K562 (cell line): ENCODE results near the gene PTPN5. TPM values are rescaled to one million over a fixed set of nuclear protein-coding genes. Genes with fewer than 3 reads are reported as not detected.

ENCODE experiments used
- ATAC-seq: fragments of 200-7000 bp; cut with Tn5 transposase; 3 replicates; pipeline ENCODE4 v1.9.1; 2020; ENCODE audit warnings: moderate library complexity
- BruUV-seq: library from RNA; stranded (reverse); fragments of 400-500 nt; replicated peaks from 2 replicates; lab custom pipeline; 2021; lab: Mats Ljungman, UMichigan
- CTCF ChIA-PET: fragments of 300-600 bp; formaldehyde crosslinking; extraction: SDS; loops from one replicate; lab custom pipeline; 2021; ENCODE audit warnings: low intra/inter-chr PET ratio; lab: Yijun Ruan, JAX
- POLR2A ChIA-PET: fragments of 300-600, 350-650 bp; sonication (Branson Sonifier 250); formaldehyde crosslinking; extraction: SDS; loops from one replicate; lab custom pipeline; 2021; ENCODE audit warnings: antibody characterized with exemption, inconsistent platforms; lab: Yijun Ruan, JAX
- DNase-seq, 4 experiments: peaks; one replicate each; pipeline versions ENCODE4 v3.0.0 to v3.0.0-alpha.2; 2011 to 2018; ENCODE audit warnings: low spot score in 3 of 4, mixed read lengths in 3 of 4; ENCODE audit errors: extremely low read depth in 1 of 4
- FAIRE-seq: peaks from 2 replicates; lab custom pipeline; 2011; peaks lifted over from hg19 to GRCh38; lab: Jason Lieb, UNC
- H2AFZ ChIP-seq: 2 replicates; pipeline ENCODE4 v1.6.0; 2011; ENCODE audit warnings: low read depth, low read length, control low read depth, inconsistent platforms
- H3K27ac ChIP-seq: fragments of 200-600 bp; 3 replicates; pipeline ENCODE4 v1.8.0; 2011; ENCODE audit warnings: low read depth, mild to moderate bottlenecking, control low read depth, inconsistent platforms, low read length, moderate library complexity, mixed read lengths; ENCODE audit errors: extremely low read depth
- H3K27me3 ChIP-seq, 2 experiments: fragments of 300-600 bp in 1 of 2; 2 replicates in 1 of 2; 3 replicates in 1 of 2; pipeline versions ENCODE4 v1.6.0 to v1.8.0; 2011; ENCODE audit warnings: inconsistent platforms in 2 of 2, low read length in 2 of 2, mild to moderate bottlenecking in 1 of 2, mixed read lengths in 1 of 2, moderate library complexity in 1 of 2; ENCODE audit not compliant: control insufficient read depth in 2 of 2, insufficient read depth in 2 of 2
- H3K36me3 ChIP-seq: fragments of 300-600 bp; 3 replicates; pipeline ENCODE4 v1.8.0; 2011; ENCODE audit warnings: mild to moderate bottlenecking, low read length, inconsistent platforms; ENCODE audit not compliant: control insufficient read depth, insufficient read depth
- H3K4me1 ChIP-seq, 2 experiments: fragments of 200-600 bp in 1 of 2; replicated peaks in 1 of 2; 2 replicates in 1 of 2; 3 replicates in 1 of 2; pipeline versions ENCODE4 v1.5.1 to v1.8.0; 2011; ENCODE audit warnings: inconsistent platforms in 2 of 2, low read length in 2 of 2, mild to moderate bottlenecking in 1 of 2, mixed read lengths in 1 of 2, moderate library complexity in 1 of 2; ENCODE audit not compliant: control insufficient read depth in 2 of 2, insufficient read depth in 2 of 2
- H3K4me2 ChIP-seq: 2 replicates; pipeline ENCODE4 v1.6.1; 2011; ENCODE audit warnings: low read length, control low read depth, inconsistent platforms, mixed read lengths; ENCODE audit not compliant: insufficient read depth
- H3K4me3 ChIP-seq: fragments of 200-600 bp; sonication (generic), shearing (Covaris generic); 2 replicates; pipeline ENCODE4 v1.5.1; 2016; ENCODE audit warnings: control low read depth, inconsistent platforms
- H3K79me2 ChIP-seq: fragments of 200-600 bp; 3 replicates; pipeline ENCODE4 v1.8.0; 2011; ENCODE audit warnings: low read length, inconsistent platforms; ENCODE audit not compliant: control insufficient read depth, insufficient read depth
- H3K9ac ChIP-seq, 2 experiments: 2 replicates each; pipeline versions ENCODE4 v1.6.0 to v1.6.1; 2011; ENCODE audit warnings: low read depth in 2 of 2, low read length in 2 of 2, control low read depth in 1 of 2, inconsistent platforms in 1 of 2, mild to moderate bottlenecking in 1 of 2, mixed read lengths in 1 of 2; ENCODE audit not compliant: insufficient read depth in 1 of 2
- H3K9me1 ChIP-seq: one replicate; pipeline ENCODE4 v1.6.0; 2011; ENCODE audit warnings: inconsistent platforms, mild to moderate bottlenecking, low read length, moderate library complexity; ENCODE audit not compliant: control insufficient read depth, insufficient read depth
- H3K9me3 ChIP-seq: replicated peaks from 2 replicates; pipeline ENCODE4 v1.5.1; 2011; ENCODE audit warnings: low read depth, low read length, inconsistent platforms; ENCODE audit not compliant: control insufficient read depth, insufficient read depth
- H4K20me1 ChIP-seq: replicated peaks from 2 replicates; pipeline ENCODE4 v1.6.1; 2011; ENCODE audit warnings: low read length, inconsistent platforms, mixed read lengths; ENCODE audit not compliant: control insufficient read depth, insufficient read depth
- JUN ChIP-seq, 2 experiments: sonication (generic) in 1 of 2; formaldehyde crosslinking in 1 of 2; IDR thresholded peaks; 2 replicates each; pipeline versions ENCODE4 v1.6.1 to v1.8.0; 2012 to 2022; ENCODE audit warnings: borderline replicate concordance in 2 of 2, mild to moderate bottlenecking in 2 of 2, improper control_type of control experiment in 1 of 2, low read depth in 1 of 2, low read length in 1 of 2, missing genetic modification reagents in 1 of 2
- MYC ChIP-seq, 2 experiments: fragments of 250-450 bp in 1 of 2; sonication (Bioruptor Pico) in 1 of 2; IDR thresholded peaks; 2 replicates each; pipeline versions ENCODE4 v1.5.1 to v1.6.1; 2012 to 2021; ENCODE audit warnings: low read depth in 2 of 2, borderline replicate concordance in 1 of 2, improper control_type of control experiment in 1 of 2, low read length in 1 of 2, mild to moderate bottlenecking in 1 of 2, moderate library complexity in 1 of 2
- TFAM ChIP-seq: fragments of 250-450 bp; sonication (Bioruptor Pico); conservative IDR thresholded peaks from 2 replicates; pipeline ENCODE4 v1.5.0; 2021; ENCODE audit warnings: mild to moderate bottlenecking, moderate library complexity
- WGBS: fragments of 100-300 bp; shearing (Covaris generic); methylation state at CpG from one replicate; pipeline ENCODE4 v1.1.6; 2016; ENCODE audit warnings: low coverage, mixed read lengths; ENCODE audit not compliant: insufficient coverage; ENCODE audit errors: missing lambda C conversion rate; 5-methylcytosine and 5-hydroxymethylcytosine counted together
- in situ Hi-C: fragments of 300-500 bp; cut with MboI; formaldehyde crosslinking; loops from 4 replicates; pipeline ENCODE4 v1.15.0; 2018; ENCODE audit warnings: inconsistent platforms, mixed read lengths
- intact Hi-C: fragments of 100-400 bp; cut with micrococcal nuclease; formaldehyde crosslinking; loops from 2 replicates; pipeline ENCODE4 v1.14.2; 2022
- polyA plus RNA-seq, 8 experiments: library from polyadenylated mRNA; depleted of rRNA in 4 of 8; stranded (reverse) in 5 of 8; unstranded in 3 of 8; fragments of >200 nt; fragmentation: Nextera tagmentation in 2 of 8; fragmentation: Illumina TruSeq in 1 of 8; extraction: Ambion mirVana in 2 of 8; extraction: Trizol in 1 of 8; gene quantifications; 2 replicates each; pipeline versions ENCODE4 v1.2.1 to v1.2.3, GENCODE V29; 2011 to 2014; ENCODE audit warnings: inconsistent platforms in 1 of 8, missing spikeins in 1 of 8
- total RNA-seq, 7 experiments: library from RNA; depleted of rRNA in 6 of 7; stranded (reverse); fragments of >200 nt in 6 of 7; fragmentation: Illumina TruSeq in 2 of 7; extraction: Trizol in 2 of 7; gene quantifications; 2 replicates each; pipeline versions ENCODE4 v1.2.1 to v1.2.3, GENCODE V29; 2011 to 2021; ENCODE audit warnings: low replicate concordance in 1 of 7
- TF ChIP-seq, protein P1 (sequence below): fragments of 450-650 bp; formaldehyde crosslinking; conservative IDR thresholded peaks from 2 replicates; pipeline ENCODE4 v1.4.0; 2022; ENCODE audit warnings: mild to moderate bottlenecking, missing genetic modification characterization
- TF ChIP-seq, protein P2 (sequence below), 3 experiments: IDR thresholded peaks in 2 of 3; conservative IDR thresholded peaks in 1 of 3; 2 replicates each; pipeline ENCODE4 v1.5.1; 2011 to 2012; ENCODE audit warnings: low read length in 3 of 3, mild to moderate bottlenecking in 3 of 3, control low read depth in 2 of 3, improper control_type of control experiment in 1 of 3, inconsistent platforms in 1 of 3, low read depth in 1 of 3, mixed read lengths in 1 of 3, moderate library complexity in 1 of 3; ENCODE audit not compliant: insufficient read depth in 2 of 3
- TF ChIP-seq, protein P3 (sequence below): fragments of 250-450 bp; sonication (Bioruptor Pico); IDR thresholded peaks from 2 replicates; pipeline ENCODE4 v1.5.0; 2021

PTPN5 gene
- total and polyA plus RNA-seq, 9 of the 15 experiments (the other 6 are each of a cell fraction or from before 2014, with no cell fraction given) = not detected

DNA sequence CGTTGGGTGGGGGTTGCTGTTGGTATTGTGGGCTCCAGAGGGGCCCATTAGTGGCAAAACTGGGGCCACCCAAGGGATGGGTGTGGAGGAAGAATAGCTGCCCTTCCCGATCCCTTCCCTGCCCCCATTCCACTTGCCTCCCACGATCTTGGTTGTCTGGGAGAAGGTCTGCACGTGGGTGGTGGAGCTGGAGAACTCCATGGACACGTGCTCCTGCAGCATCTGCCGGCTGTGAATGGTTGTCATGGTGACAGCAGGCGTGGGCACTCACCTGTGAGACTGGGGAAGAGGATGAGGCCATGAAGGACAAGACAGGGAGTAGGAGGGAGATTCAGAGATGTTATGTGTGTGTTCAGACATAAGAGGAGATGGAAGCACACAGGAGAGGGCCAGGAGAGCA, 67.6 kb downstream of the PTPN5 start (continued):
- TF ChIP-seq, protein P1, sequence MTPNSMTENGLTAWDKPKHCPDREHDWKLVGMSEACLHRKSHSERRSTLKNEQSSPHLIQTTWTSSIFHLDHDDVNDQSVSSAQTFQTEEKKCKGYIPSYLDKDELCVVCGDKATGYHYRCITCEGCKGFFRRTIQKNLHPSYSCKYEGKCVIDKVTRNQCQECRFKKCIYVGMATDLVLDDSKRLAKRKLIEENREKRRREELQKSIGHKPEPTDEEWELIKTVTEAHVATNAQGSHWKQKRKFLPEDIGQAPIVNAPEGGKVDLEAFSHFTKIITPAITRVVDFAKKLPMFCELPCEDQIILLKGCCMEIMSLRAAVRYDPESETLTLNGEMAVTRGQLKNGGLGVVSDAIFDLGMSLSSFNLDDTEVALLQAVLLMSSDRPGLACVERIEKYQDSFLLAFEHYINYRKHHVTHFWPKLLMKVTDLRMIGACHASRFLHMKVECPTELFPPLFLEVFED (CRISPR knock-in tag) = no peak

DNA sequence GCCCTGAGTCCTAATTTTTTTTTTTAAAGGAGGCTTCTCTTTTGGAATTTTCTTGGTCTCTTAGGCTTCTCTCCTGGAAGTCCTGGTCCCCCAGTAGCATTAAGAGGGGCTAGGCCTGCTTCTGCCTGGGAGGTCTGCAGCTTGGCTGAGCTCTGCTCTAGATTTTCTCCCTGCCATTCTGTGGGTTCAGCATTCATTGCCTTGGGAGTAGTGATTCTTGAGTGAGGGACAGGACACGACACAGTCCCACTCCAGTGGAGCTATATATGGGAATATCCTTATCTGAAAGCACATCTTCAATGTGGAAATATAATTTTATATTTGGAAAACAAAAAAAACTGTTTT, 69.3 kb downstream of the PTPN5 start:
- WGBS = 0% methylated on average over 1 of the region's 1 CpG
- no peak for FAIRE-seq
- H3K9me3 ChIP-seq = no peaks in the 10 kb centered on the region
- peaks cover 3% of the 10 kb centered on the region for H3K9me1 ChIP-seq
- peaks cover 6 to 37% of the 10 kb centered on the region in 2 experiments for H3K27me3 ChIP-seq
- no peak overlapping the region for H2AFZ ChIP-seq
- no peak overlapping the region for H3K9ac ChIP-seq
- ChIA-PET CTCF (interaction anchor here (0.6 to 0.7 kb wide), 3 partner anchors 53 to 992 kb away, joined by 3 to 4 read pairs (median 3); no protein-coding TSS in a partner anchor), POLR2A (interaction anchor here (0.6 to 1.1 kb wide), 6 partner anchors 13 to 27 kb away, joined by 3 to 5 read pairs (median 3); partner anchors contain the start of gene TMEM86A)
- no TSS peak for BruUV-seq
- no peak for ATAC-seq
- no peaks in the 10 kb centered on the region for H3K36me3 ChIP-seq
- intact Hi-C loops = no loop called here
- DNase-seq = no peak
- H3K4me1 ChIP-seq = peaks cover 2 to 14% of the 10 kb centered on the region in 2 experiments; a peak in 3 of 5 replicates
- TF ChIP-seq, protein P2, sequence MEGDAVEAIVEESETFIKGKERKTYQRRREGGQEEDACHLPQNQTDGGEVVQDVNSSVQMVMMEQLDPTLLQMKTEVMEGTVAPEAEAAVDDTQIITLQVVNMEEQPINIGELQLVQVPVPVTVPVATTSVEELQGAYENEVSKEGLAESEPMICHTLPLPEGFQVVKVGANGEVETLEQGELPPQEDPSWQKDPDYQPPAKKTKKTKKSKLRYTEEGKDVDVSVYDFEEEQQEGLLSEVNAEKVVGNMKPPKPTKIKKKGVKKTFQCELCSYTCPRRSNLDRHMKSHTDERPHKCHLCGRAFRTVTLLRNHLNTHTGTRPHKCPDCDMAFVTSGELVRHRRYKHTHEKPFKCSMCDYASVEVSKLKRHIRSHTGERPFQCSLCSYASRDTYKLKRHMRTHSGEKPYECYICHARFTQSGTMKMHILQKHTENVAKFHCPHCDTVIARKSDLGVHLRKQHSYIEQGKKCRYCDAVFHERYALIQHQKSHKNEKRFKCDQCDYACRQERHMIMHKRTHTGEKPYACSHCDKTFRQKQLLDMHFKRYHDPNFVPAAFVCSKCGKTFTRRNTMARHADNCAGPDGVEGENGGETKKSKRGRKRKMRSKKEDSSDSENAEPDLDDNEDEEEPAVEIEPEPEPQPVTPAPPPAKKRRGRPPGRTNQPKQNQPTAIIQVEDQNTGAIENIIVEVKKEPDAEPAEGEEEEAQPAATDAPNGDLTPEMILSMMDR (IDR thresholded peaks at IDR 0.05 in 2 of 3, conservative IDR thresholded peaks at IDR 0.05 in 1 of 3; ENCODE audit: insufficient read depth in 2 of 3, low read depth in 1 of 3, low read length in 3 of 3) = 0 out of 6 replicates have a peak, but pooled peaks of 1 of the 3 experiments have one; percentile 36
- no peak for TF ChIP-seq JUN (IDR thresholded peaks at IDR 0.05; ENCODE audit: borderline replicate concordance, low read depth, low read length)
- TF ChIP-seq JUN (CRISPR knock-in tag; IDR thresholded peaks at IDR 0.05; ENCODE audit: borderline replicate concordance) = no peak
- no peak for TF ChIP-seq TFAM (CRISPR knock-in tag)
- TF ChIP-seq, protein P3, sequence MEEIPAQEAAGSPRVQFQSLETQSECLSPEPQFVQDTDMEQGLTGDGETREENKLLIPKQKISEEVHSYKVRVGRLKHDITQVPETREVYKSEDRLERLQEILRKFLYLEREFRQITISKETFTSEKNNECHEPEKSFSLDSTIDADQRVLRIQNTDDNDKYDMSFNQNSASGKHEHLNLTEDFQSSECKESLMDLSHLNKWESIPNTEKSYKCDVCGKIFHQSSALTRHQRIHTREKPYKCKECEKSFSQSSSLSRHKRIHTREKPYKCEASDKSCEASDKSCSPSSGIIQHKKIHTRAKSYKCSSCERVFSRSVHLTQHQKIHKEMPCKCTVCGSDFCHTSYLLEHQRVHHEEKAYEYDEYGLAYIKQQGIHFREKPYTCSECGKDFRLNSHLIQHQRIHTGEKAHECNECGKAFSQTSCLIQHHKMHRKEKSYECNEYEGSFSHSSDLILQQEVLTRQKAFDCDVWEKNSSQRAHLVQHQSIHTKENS (CRISPR knock-in tag) = no peak
- TF ChIP-seq MYC (IDR thresholded peaks at IDR 0.05; ENCODE audit: low read depth, low read length) = no peak
- TF ChIP-seq MYC (CRISPR knock-in tag; IDR thresholded peaks at IDR 0.05; ENCODE audit: borderline replicate concordance, low read depth) = no peak
- TF ChIP-seq, all 486 proteins: peak for 1
- no peak overlapping the region for H3K4me3 ChIP-seq
- peak overlapping the region; percentile 82; the same call in 1 of the 2 replicates for H3K4me2 ChIP-seq
- in situ Hi-C loops = no loop called here
- H3K79me2 ChIP-seq = no peaks in the 10 kb centered on the region
- H4K20me1 ChIP-seq = no peaks in the 10 kb centered on the region
- no peak overlapping the region for H3K27ac ChIP-seq
